Measurements from ENCODE around the gene CEP41.
"Not testable (repeated sequence)": the region's sequence is repeated elsewhere in the genome, so short reads cannot be mapped to it uniquely, and the experiment has no call there.

Gene CEP41

DNA sequence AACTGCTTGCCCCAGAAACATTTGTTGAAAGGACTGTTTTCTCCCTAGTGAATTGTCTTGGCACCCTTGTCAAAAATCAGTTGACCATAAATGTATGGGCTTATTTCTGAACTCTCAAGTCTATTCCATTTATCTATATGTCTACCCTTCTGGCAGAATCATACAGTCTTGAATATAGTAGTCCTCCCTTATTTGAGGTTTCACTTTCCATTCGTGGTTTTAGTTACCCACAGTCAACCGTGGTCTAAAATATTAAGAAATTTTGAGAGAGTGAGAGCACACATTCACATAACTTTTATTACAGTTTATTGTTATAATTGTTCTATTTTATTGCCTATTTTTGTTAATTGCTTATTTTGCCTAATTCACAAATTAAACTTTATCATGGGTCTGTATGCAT, 17.4 kb upstream of the CEP41 start:
- no peak for DNase-seq

DNA sequence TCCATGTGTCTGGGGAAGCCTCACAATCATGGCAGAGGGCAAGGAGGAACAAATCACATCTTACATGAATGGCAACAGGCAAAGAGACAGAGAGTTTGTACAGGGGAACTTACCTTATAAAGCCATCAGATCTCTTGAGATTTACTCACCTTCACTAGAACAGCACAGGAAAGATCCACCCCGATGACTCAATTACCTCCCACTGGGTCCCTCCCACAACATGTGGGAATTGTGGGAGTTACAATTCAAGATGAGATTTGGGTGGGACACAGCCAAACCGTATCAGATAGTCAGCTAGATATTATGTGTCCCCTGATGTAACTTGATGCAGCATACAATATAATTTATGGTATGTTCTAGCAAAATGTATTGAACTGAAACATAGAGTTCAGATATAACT, 14.1 kb upstream of the CEP41 start:
- no peak for DNase-seq

DNA sequence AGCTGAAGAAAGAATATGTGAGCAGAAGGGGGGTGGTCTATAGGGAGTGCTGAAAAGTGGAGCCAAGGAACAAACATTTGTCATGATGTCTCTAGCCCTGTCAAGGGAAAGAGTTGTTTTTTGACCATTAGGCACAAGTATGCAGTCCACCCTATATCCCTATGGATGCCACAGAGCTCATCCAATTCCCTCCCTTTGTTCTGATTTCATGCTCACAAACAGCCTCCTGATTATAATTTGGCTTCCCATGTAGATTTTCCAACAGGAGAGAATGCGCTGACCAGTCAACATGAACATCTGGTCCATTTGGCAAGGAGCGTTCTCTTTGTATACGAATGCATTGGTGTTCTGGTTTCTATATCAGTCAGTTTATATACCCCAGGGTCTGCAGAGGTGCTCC, 12.1 kb upstream of the CEP41 start:
- DNase-seq: no peak

DNA sequence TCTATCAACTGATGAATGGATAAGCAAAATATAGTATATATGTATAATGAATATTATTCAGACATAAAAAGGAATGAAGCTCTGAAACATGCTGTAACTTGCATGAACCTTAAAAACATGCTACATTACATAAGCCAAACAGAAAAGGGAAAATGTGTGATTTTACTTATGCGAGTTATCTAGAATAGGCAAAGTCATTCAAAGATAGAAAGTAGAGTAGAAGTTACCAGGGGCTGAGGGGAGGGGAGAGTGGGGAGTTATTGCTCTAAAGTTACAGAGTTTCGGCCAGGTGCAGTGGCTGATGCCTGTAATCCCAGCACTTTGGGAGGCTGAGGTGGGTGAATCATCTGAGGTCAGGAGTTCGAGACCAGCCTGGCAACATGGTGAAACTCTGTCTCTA, 10.5 kb upstream of the CEP41 start:
- not testable (repeated sequence) for DNase-seq

DNA sequence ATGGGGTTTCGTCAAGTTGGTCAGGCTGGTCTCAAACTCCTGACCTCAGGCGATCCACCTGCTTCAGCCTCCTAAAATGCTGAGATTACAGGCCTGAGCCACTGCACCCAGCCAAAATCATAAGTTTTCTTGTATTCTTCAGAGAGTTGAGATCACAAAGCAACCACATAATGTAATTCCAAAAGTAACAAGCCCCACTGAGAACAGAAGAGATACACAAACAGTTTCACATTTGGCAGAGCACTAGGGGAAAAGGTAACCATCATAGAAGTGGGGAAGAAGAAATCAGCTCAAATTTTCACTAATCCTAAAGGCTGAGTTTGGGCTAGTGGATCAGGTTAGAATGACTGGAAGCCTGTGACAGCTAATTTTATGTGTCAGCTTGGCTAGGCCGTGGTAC, 5.4 kb upstream of the CEP41 start:
- no peak for DNase-seq

DNA sequence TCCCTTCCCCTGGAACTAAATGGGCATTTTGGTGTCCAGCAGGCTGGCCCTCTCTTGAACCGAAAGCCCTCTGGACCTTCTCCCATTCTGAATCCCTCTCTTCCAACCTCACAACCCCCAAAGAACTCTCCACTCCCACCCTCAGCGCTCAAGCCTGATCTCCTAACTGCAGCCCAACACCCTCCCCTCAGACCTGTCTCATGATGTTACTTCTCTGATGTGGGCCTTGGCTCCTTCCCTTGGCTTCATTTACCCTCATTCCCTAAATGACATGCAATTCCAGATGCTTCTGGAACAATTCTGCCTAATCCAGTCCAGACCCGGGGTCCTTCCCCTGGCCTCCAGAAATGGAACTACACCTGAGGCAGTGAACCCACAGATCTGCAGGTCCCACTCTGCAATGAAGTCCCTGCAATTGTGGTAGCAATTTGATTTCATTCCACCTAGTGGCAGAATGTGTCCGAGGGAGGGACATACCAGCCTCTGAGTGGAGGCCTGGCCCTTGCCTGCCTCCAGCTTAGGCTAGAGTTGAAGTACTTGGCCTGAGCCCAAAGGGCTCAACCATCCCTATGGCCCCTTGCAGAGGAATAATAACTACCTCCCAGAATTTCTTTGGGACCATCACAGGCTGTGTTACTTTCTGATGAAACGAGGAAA, 4.1 kb upstream of the CEP41 start:
- no peak for DNase-seq

DNA sequence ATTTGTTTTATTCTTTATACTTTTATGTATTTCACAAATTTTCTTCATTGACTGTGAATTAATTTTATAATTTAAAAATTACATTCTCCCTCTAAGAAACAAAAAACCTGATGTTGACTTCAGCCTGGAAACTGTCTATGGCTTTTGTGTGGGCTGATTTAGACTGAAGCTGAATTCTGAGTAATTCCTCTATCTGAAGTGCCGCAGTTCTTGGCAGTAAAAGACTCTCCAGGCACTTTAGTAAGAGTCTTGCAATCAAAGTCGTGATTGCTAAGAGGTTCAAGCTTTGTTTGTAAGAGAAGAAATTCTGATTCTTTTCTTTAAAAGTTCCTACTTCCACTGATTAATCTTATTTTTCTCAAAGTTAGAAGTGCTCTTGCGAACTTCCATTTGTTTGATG, 3.4 kb upstream of the CEP41 start:
- DNase-seq: no peak

DNA sequence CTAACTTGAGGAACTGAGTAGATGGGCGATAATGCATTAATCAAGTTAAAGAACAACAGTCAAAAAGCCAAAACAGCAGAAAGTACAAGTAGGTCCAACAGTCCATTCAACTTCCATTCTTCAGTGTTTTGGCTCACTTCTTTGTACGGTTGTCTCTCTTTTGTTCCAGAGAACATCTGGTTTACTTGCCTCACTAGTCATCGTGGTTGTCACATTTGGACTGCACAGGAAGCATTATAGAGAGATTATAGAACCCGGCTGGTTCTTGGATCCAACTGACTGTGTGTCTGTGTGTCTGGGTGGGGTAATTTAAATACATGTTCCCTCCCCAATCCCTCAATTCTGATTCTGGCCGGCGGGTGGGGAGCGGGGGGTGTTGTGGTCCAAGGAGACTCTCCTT, 1.8 kb upstream of the CEP41 start:
- no peak for DNase-seq

DNA sequence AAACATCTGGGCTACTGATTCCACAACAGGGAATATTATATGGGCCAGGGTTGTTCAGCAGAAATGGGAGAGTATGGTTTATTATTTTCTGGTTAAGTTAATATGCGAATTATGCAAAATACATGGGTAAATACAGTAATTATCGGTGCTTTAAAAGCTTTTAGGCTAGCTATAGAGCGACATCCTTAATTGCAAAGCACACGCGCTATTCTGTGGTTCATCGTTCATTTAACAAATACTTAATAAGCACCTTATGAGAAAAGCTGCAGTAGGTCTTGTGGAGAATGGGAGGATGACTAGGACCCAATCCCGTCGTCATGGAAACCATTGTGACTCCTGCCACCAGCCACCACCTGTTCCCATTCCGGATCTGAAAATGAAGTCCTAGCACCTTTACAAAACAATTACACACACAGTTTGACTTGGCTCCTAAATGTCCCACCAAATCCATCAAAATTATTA, 623 bp upstream of the CEP41 start:
- peak; percentile 51 for DNase-seq

DNA sequence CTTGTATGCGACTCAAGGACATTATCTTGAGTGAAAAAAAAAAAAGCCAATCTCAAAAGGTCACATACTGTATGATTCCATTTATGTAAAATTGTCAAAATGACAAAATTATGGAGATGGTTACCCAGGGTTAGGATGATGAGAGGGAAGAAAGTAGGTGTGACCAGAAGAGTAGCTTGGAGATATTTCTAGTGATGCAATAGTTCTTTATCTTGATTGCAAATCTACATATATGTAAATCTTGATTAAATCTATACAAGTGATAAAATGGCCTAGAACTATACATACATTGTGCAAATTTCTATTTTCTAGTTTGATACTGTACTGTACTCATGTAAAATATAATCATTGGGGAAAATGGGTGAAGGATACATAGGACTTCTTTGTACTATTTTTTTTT, 4.6 kb downstream of the CEP41 start:
- DNase-seq: no peak

DNA sequence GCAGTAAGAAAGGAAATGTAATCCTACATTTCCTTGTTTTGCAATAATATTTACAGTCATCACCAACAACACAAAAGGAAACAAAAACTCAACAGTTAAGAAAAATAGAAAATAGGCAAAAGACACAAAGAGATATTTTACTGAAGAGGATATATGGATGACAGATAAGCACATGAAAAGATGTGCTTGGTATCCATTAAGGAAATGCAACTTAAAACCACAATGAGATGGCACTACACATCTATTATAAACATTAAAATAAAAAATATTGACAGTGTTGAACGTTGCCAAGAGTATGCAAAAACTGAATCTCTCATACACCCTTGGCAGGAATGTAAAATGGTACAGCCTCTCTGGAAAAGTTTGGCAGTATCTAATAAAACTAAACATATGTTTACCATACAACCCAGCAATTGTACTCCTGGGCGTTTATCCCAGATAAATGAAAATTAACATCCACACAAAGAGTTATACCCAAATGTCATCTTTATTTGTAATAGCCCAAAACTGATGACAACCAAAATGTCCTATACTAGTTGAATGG, 5.4 kb downstream of the CEP41 start:
- no peak for DNase-seq

DNA sequence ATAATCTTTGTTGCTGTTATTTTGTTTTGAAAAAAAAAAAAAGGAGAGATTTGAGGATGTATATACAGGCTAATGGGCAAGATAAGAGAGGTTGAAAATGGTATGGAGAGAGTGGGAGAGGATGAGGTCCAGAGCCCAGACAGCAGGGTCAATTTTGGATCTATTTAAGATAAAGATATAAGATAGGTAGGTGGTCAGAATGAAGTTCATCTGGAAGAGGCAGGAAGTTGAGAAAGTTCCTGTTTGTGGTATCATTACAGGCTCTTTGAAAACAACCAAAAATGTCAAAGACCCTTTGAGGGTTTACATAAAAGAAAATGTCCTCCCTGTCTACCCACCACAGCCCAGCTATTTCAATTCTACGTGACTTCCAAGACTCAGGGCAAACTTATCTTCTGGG, 7.5 kb downstream of the CEP41 start:
- DNase-seq: no peak

DNA sequence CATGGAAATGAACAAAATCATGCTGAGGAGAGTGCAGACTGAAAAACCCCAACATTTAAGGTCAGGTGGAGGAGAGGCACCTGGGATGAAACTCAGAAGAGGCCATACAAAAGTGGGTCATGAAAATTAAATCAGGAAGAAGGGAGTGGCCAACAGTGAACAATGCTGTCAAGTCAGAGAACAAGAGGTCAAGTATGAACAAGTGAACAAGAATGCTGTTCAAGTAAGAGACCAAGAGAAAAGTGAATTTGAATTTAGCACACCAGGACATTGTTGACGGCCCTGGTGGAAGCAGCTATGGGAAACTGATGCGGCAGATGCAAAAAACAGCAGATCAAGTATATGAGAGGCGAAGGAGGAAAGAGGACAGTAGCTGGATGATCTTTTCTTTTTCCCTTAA, 7.9 kb downstream of the CEP41 start:
- no peak for DNase-seq

DNA sequence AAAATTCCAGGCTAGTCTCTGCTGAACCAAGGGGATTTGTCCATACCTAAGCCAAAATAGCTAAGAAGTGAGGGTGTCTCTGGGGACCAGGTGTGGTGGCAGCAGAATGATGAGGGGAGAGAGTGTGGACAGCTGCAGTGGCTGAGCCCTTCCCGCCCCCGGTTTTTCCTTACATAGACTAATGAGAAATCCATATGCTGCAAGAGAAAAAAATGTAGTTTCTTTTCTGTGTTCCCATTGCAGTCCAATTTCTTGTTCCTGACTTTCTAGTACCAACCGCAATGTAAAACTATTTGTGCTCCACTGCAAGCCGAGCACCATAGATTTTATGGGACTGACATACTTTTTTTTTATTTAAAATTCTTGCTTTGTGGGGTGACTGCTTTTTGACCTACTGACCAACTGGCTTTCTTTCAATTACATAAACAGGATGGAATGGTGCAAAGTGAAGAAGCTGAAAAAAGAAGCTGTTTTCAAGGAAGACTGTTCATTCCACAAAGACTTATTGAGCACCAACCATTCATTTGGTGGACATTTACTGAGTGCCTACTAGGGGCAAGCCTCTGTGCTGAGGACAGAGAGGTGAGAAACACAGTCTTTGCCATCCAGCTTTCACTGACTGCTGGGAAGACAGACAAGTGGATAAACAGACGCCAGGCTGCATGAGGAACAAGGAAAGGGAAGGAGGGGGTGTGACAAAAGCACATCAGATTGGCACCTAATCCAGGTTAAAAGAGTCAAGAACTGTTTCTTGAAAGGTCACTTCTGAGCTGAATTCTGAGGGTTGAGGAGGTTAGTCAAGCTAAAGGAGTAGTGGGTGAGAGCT, 9.8 kb downstream of the CEP41 start:
- peak; percentile 74 for DNase-seq

DNA sequence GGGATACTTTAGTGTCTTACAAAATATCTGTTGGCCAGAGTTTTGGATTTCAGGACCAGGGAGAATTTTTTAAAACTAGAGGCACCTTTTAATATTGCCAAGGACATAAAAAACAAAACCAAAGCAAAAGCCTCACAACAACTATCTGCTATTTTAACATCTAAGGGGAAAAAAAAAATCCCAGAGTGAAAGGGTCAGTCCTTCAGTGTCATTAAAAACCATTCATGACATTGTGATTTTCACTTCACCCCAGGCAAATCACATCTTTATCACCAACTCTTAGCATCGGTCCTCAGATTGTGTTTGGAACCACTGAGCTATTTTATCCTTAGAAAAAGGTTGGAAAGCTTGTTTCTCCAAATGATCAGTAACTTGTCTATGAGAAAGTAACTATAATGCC, 10.7 kb downstream of the CEP41 start:
- no peak for DNase-seq

DNA sequence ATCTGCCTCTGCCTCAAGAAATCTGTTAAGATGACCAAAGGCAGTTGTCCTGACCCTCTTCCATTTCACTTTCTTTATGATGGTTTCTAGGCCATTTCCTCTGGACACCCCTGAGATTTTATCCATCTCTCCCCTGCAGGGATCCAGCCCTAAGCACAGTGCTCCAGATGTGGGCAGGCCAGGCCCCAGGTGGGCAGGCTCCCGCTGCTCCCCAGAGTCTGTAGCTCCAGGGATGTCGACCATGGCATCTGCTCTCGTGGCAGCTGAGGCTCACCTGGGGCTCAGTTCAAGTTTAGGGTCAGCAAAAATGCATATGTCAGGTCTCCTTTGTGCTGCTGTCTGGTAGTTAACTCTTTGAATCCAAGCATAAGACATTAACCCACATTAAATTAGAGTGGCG, 11.8 kb downstream of the CEP41 start:
- no peak for DNase-seq

DNA sequence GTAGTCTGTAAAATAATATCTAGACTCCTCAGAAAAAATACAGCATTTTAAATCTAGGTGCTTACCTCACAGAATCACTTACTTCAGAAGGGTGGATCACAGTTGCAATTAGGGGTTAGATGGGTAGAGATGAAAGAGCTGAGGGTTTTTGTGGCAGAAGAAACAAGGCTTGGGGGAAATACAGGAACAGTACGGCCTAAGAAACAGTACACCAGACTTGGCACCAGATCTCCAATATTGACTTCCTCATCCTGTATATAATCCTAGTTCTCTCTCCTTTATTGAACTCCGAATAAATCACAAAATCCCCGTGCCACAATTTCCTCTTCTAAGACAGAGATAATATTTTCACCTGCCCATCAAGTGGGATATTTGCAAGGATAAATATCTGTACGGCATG, 14.3 kb downstream of the CEP41 start:
- no peak for DNase-seq

DNA sequence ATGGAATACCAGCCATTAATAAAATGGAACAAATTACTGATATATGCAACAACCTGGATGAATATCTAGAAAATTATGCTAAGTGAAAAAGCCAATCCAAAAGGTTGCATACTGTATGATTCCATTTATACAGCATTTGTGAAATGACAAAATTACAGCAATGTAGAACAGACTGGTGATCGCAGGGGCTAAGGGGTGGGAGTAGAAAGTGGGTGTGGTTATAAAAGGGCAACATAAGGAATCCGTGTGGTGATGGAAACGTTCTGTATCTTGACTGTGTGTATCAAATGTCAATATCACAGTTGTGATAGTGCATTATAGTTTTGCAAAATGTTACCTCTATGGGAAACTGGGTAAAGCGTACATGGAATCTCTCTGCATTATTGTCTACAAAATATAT, 15.0 kb downstream of the CEP41 start:
- peak; percentile 82 for DNase-seq

DNA sequence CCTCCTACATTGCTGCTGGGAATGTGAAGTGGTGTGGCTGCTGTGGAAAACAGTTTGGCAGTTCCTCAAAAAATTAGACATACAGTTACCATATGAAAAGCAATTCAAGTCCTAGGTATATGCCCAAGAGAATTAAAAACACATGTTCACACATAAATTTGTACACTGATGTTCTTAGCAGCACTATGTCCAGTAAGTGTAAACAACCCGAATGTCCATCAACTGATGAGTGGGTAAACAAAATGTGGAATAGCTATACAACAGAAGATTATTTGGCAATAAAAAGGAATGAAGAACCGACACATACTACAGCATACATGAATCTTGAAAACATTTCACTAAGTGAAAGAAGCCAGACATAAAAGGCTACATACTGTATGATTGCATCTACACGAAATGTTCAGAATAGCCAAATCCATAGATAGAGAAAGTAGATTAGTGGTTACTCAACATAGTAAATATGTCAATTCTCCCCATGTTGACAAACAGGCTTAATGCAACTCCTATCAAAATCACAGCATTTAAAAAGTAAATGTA, 17.2 kb downstream of the CEP41 start:
- no peak for DNase-seq

DNA sequence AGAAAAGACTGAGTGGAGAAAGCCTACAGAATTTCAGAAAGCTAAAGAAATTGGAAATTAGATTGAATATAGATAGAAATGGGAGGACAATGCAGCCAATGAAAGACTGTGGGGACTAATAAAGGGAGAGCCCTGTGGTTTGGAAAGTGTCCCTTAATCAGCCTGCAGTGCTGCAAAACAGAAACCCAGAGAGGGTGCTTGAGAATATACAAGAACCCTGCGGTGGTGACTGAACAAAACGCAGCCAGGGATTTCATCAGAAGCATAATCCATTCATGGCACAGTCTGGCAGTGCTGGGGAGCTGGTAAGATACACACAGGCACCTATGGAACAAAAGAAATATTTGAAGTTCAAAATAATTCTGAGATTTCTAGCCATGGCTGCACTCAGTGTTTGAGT, 19.1 kb downstream of the CEP41 start:
- DNase-seq: peak; percentile 47

DNA sequence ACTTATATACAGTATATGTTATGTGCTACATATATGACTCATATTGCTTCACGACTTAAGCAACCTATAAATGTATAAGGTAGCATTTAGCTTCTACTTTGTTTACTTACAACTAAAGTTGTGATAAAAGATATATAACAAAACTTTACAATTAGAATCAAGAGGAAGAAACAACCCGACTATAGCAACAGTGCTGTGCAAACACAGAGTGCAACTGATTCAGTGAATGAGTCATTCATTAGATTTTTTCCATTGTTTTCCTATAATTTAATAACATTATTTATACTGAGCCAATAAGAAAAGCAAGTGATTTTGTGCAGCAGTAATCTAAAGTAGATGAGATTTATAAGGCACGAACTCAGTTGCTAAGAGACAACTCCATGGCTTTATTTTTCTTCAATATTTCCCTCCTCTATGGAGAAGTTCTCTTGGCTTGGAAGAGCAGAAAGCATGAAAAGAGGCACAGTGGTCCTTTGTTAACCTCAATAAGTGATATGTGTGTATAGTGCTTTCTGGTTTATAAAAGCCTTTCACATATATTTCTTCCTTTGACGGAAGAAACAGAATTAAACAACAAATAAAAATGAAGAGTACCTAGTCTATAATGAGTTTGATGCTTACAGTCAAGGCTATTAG, 19.8 kb downstream of the CEP41 start:
- no peak for DNase-seq

DNA sequence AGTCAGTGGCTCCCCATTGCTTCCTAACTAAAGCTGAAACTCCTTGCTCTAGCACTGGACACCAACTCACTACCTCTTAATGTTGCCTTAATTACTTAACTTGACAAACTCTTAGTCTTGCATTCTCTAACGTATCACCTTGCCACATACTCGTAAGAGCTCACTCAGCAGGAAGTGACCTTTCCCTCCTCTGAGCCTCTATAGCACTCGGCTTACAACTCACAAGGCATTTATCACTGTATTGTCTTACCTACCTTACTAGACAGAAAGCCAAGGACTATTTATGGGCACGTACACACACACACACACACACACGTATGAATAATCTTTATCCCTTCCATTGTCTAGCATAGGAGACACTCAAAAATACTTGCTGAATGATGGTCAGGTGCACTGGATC, 21.2 kb downstream of the CEP41 start:
- no peak for DNase-seq

DNA sequence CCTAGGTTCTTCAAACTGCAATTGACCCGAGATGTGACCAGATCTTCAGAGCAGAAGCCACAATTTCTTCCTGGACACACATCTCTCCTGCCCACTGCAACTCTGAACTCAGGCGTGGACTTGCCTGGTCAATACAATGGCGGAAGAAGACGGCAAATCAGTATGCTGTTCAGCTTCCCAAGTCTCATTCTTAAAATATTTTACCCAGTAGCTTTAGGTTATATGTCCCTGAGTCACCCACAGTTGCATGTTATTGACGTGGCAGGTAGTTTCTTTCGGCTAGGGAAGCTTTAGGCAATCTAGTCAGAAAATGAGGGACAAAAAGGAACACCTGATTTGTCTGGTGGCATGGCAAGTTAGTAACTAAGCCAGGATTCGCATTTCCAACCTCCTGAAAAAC, 22.5 kb downstream of the CEP41 start:
- no peak for DNase-seq

DNA sequence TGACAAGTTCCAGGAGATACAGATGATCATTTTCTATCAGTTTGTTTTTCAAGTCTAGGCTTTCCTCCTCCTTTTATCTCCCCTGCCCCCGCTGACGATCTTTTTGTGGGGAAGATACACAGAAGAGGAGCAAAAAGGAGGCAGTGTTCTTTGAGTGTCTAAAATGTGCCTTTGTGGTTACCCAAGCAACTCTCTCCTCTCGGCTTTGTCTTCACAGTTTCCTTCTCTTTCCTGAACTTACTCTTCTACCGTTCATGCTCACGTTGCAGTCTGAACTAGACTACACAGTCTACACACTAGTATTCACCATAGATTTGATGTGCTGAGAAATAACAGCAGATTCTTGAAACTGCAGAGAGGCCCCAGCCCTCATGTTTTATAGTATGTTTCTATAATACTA, 23.6 kb downstream of the CEP41 start:
- no peak for DNase-seq
